Measurements from ENCODE around the gene DBNDD1. TPM values are rescaled to one million over a fixed set of nuclear protein-coding genes. Genes with fewer than 3 reads are reported as not detected.

Gene DBNDD1
- total RNA-seq, 1 experiment from 2014 or later, result 32.3 TPM

DNA sequence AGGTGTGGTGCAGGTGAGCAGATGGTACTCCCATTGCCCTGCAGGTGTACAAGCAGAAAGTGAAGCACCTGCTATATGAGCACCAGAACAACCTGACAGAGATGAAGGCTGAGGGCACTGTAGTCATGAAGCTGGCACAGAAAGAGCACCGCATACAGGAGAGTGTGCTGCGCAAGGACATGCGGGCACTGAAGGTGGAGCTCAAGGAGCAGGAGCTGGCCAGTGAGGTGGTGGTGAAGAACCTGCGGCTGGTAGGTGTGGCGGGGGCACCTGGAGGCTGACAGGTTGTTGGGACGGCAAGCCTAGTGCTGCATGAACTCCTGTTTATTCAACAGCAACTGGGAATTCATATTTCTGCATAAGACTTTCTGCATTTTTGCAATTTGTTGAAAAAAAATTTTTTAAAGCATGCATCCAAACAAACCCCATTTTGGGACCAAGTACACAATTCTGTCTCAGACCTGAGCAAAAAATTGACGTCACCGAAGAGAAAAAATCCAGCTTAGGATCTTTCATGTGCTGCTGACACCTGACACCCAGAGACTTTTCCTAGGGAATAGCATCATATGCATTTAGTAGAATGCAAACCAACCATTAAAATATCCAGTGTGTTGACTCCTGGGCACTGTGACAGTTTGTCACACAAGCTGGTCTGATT, 13.5 kb upstream of the DBNDD1 start:
- CTCF ChIA-PET, result no interaction called here
- H3K27ac ChIP-seq (ENCODE audit: low read length), result no peak overlapping the region
- no peak overlapping the region for H3K4me3 ChIP-seq (ENCODE audit: low read depth in 2 of 2, low read length in 2 of 2)
- no peaks in the 10 kb centered on the region for H3K9me3 ChIP-seq (ENCODE audit: control insufficient read depth, insufficient read depth, low read depth, low read length)
- no peak for ATAC-seq
- in situ Hi-C loops (cut with HindIII; ENCODE audit: low pct_unique_long_range_greater_than_20kb, low sequenced_read_pairs) (no loop called here), intact Hi-C loops (cut with micrococcal nuclease; ENCODE audit: unreplicated experiment) (no loop called here)
- no peak for DNase-seq (ENCODE audit: low read depth, low spot score)
- no TSS peak for BruUV-seq (replicated peaks)
- TF ChIP-seq REST (IDR thresholded peaks at IDR 0.05; ENCODE audit: insufficient read depth in 1 of 2, low read depth in 2 of 2, low read length in 1 of 2), result no peak
- no peak for TF ChIP-seq POLR2AphosphoS5 (IDR thresholded peaks at IDR 0.05; ENCODE audit: low read depth, low read length)
- TF ChIP-seq TCF7L2 (IDR thresholded peaks at IDR 0.05; ENCODE audit: low read depth, low read length), result no peak
- no peak for TF ChIP-seq SIN3A (IDR thresholded peaks at IDR 0.05; ENCODE audit: borderline replicate concordance, insufficient read depth, low read depth, low read length)
- TF ChIP-seq CTCF (IDR thresholded peaks at IDR 0.05), result no peak
- no peaks in the 10 kb centered on the region for H3K4me1 ChIP-seq (ENCODE audit: control insufficient read depth, insufficient read depth, low read length)
- POLR2A ChIA-PET, result no interaction called here
- H3K36me3 ChIP-seq (ENCODE audit: control insufficient read depth, insufficient read depth, low read length), result peaks cover 4% of the 10 kb centered on the region; the same call in 1 of the 2 replicates
- H3K27me3 ChIP-seq (ENCODE audit: control insufficient read depth, insufficient read depth, low read length), result no peaks in the 10 kb centered on the region

DNA sequence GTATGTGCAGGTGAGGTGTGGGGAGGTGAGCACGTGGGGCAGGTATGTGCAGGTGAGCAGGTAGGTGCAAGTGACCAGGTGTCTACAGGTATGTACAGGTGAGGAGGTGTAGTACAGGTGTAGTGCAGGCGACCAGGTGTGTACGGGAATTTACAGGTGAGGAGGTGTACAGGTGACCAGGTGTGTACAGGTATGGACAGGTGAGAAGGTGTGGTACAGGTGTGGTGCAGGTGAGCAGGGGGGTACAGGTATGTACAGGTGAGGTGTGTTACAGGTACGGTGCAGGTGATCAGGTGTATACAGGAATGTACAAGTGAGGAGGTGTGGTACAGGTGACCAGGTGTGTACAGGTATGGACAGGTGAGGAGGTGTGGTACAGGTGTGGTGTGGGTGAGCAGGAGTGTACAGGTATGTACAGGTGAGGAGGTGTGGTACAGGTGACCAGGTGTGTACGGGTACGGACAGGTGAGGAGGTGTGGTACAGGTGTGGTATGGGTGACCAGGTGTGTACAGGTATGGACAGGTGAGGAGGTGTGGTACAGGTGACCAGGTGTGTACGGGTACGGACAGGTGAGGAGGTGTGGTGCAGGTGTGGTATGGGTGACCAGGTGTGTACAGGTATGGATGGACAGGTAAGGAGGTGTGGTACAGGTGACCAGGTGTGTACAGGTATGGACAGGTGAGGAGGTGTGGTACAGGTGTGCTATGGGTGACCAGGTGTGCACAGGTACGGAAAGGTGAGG, 12.8 kb upstream of the DBNDD1 start:
- DNase-seq (ENCODE audit: low read depth, low spot score) (no peak), ATAC-seq (no peak)
- Histone ChIP-seq H3K4me3 (ENCODE audit: low read depth in 2 of 2, low read length in 2 of 2) (no peak overlapping the region), H3K9me3 (ENCODE audit: control insufficient read depth, insufficient read depth, low read depth, low read length) (no peaks in the 10 kb centered on the region), H3K4me1 (ENCODE audit: control insufficient read depth, insufficient read depth, low read length) (no peaks in the 10 kb centered on the region), H3K27ac (ENCODE audit: low read length) (no peak overlapping the region), H3K27me3 (ENCODE audit: control insufficient read depth, insufficient read depth, low read length) (no peaks in the 10 kb centered on the region), H3K36me3 (ENCODE audit: control insufficient read depth, insufficient read depth, low read length) (peaks cover 4% of the 10 kb centered on the region; the same call in 1 of the 2 replicates)
- in situ Hi-C loops (cut with HindIII; ENCODE audit: low pct_unique_long_range_greater_than_20kb, low sequenced_read_pairs), result no loop called here
- intact Hi-C loops (cut with micrococcal nuclease; ENCODE audit: unreplicated experiment), result no loop called here
- BruUV-seq (replicated peaks), result no TSS peak
- ChIA-PET CTCF (no interaction called here), POLR2A (no interaction called here)
- TF ChIP-seq POLR2AphosphoS5 (IDR thresholded peaks at IDR 0.05; ENCODE audit: low read depth, low read length), result no peak
- no peak for TF ChIP-seq CTCF (IDR thresholded peaks at IDR 0.05)
- TF ChIP-seq TCF7L2 (IDR thresholded peaks at IDR 0.05; ENCODE audit: low read depth, low read length), result no peak
- no peak for TF ChIP-seq REST (IDR thresholded peaks at IDR 0.05; ENCODE audit: insufficient read depth in 1 of 2, low read depth in 2 of 2, low read length in 1 of 2)
- TF ChIP-seq SIN3A (IDR thresholded peaks at IDR 0.05; ENCODE audit: borderline replicate concordance, insufficient read depth, low read depth, low read length), result no peak

All from Panc1 (cell line).